H1 (cell line): ENCODE results near the gene ARID5B. TPM values are rescaled to one million over a fixed set of nuclear protein-coding genes. Genes with fewer than 3 reads are reported as not detected.

Experiments
- SRF ChIP-seq: IDR thresholded peaks from 2 replicates; pipeline ENCODE4 v1.6.1; 2011; ENCODE audit warnings: mild to moderate bottlenecking, low read depth, low read length, moderate library complexity
- polyA plus RNA-seq, 7 experiments: library from polyadenylated mRNA; depleted of rRNA in 3 of 7; stranded (reverse) in 5 of 7; unstranded in 2 of 7; fragments of >200 nt in 5 of 7; fragments of 200-250 nt in 2 of 7; gene quantifications; 1 replicate in 5 of 7; 2 replicates in 1 of 7; 4 replicates in 1 of 7; pipeline versions ENCODE4 v1.2.1 to v1.2.3, GENCODE V29; 2011 to 2013; ENCODE audit warnings: missing spikeins in 2 of 7, mixed read lengths in 2 of 7
- total RNA-seq: library from RNA; stranded (reverse); fragmentation: NEBNext Ultra II Directional; extraction: Animal tissue kit (Norgen Biotek cat#: 25700); gene quantifications from 2 replicates; pipeline ENCODE4 v1.2.1, GENCODE V29; 2021
- TF ChIP-seq, protein P1 (sequence below): IDR thresholded peaks from 2 replicates; pipeline ENCODE4 v1.6.1; 2012; ENCODE audit warnings: low read length, inconsistent platforms

The ARID5B gene
- total and polyA plus RNA-seq, 2 of the 8 experiments (the other 6 are each of a cell fraction or from before 2014, with no cell fraction given) = 0.21 to 1.1 TPM

- TF ChIP-seq, protein P1, sequence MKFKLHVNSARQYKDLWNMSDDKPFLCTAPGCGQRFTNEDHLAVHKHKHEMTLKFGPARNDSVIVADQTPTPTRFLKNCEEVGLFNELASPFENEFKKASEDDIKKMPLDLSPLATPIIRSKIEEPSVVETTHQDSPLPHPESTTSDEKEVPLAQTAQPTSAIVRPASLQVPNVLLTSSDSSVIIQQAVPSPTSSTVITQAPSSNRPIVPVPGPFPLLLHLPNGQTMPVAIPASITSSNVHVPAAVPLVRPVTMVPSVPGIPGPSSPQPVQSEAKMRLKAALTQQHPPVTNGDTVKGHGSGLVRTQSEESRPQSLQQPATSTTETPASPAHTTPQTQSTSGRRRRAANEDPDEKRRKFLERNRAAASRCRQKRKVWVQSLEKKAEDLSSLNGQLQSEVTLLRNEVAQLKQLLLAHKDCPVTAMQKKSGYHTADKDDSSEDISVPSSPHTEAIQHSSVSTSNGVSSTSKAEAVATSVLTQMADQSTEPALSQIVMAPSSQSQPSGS = no peak
- no peak for TF ChIP-seq SRF
Observed at GRCh38 chr10:61883371-61884025, 18.0 kb upstream of the ARID5B start (continued).
